WTC11 (cell line): Measurements from ENCODE around the gene CCL25. TPM values are rescaled to one million over a fixed set of nuclear protein-coding genes. Genes with fewer than 3 reads are reported as not detected.

ENCODE experiments used
- ATAC-seq: fragments of 200-7000 bp; cut with Tn5 transposase; 2 replicates; pipeline ENCODE4 v1.10.0; 2021; ENCODE audit warnings: mild to moderate bottlenecking, moderate library complexity
- CTCF ChIA-PET: fragments of 300-600 bp; sonication (Branson Sonifier 250); formaldehyde crosslinking; loops from one replicate; lab custom pipeline; 2021; ENCODE audit warnings: antibody characterized with exemption; lab: Charles Lee
- POLR2A ChIA-PET: fragments of 350-600 bp; sonication (Branson Sonifier 250); formaldehyde crosslinking; loops from one replicate; lab custom pipeline; 2021; ENCODE audit warnings: antibody characterized with exemption; lab: Charles Lee
- DNase-seq: peaks from one replicate; pipeline ENCODE4 v3.0.0; 2021; ENCODE audit warnings: low spot score
- H3K27ac Mint-ChIP-seq: 2 replicates; pipeline ENCODE4 v1.8.0; 2021; ENCODE audit warnings: mixed read lengths
- H3K27me3 Mint-ChIP-seq: 2 replicates; pipeline ENCODE4 v1.8.0; 2021; ENCODE audit warnings: low read depth, mild to moderate bottlenecking, moderate library complexity, mixed read lengths
- H3K36me3 Mint-ChIP-seq: 2 replicates; pipeline ENCODE4 v1.8.0; 2021; ENCODE audit warnings: mixed read lengths
- H3K4me1 Mint-ChIP-seq: 2 replicates; pipeline ENCODE4 v1.8.0; 2022; ENCODE audit warnings: mixed read lengths
- H3K4me3 Mint-ChIP-seq: 2 replicates; pipeline ENCODE4 v1.8.0; 2021; ENCODE audit warnings: mild to moderate bottlenecking, moderate library complexity, mixed read lengths
- H3K9me3 Mint-ChIP-seq: 2 replicates; pipeline ENCODE4 v1.8.0; 2021; ENCODE audit warnings: mixed read lengths
- ATF1 ChIP-seq: sonication (generic); formaldehyde crosslinking; IDR thresholded peaks from 2 replicates; pipeline ENCODE4 v1.8.1; 2023; ENCODE audit warnings: mild to moderate bottlenecking, moderate library complexity, missing genetic modification reagents
- FOXJ3 ChIP-seq: sonication (generic); formaldehyde crosslinking; IDR thresholded peaks from 2 replicates; pipeline ENCODE4 v1.9.0; 2021; ENCODE audit warnings: missing genetic modification reagents, mild to moderate bottlenecking, borderline replicate concordance
- GABPB1 ChIP-seq: sonication (generic); formaldehyde crosslinking; IDR thresholded peaks from 2 replicates; pipeline ENCODE4 v1.8.1; 2023; ENCODE audit warnings: mild to moderate bottlenecking, missing genetic modification reagents
- MXD4 ChIP-seq: fragments of 250-450 bp; sonication (Bioruptor Pico); IDR thresholded peaks from 2 replicates; pipeline ENCODE4 v1.8.0; 2021; ENCODE audit warnings: mild to moderate bottlenecking, moderate library complexity, borderline replicate concordance
- MYBL2 ChIP-seq: sonication (generic); formaldehyde crosslinking; IDR thresholded peaks from 2 replicates; pipeline ENCODE4 v1.8.1; 2023; ENCODE audit warnings: mild to moderate bottlenecking, moderate library complexity, missing genetic modification reagents
- ZBTB21 ChIP-seq: sonication (generic); formaldehyde crosslinking; IDR thresholded peaks from 2 replicates; pipeline ENCODE4 v1.8.1; 2023; ENCODE audit warnings: mild to moderate bottlenecking, missing genetic modification reagents, borderline replicate concordance
- ZNF138 ChIP-seq: sonication (generic); formaldehyde crosslinking; conservative IDR thresholded peaks from 2 replicates; pipeline ENCODE4 v1.8.1; 2022; ENCODE audit warnings: mild to moderate bottlenecking, moderate library complexity, missing genetic modification reagents
- ZNF232 ChIP-seq: sonication (generic); formaldehyde crosslinking; IDR thresholded peaks from 2 replicates; pipeline ENCODE4 v1.8.0; 2022; ENCODE audit warnings: mild to moderate bottlenecking, missing genetic modification reagents
- ZNF263 ChIP-seq: sonication (generic); formaldehyde crosslinking; IDR thresholded peaks from 2 replicates; pipeline ENCODE4 v1.8.1; 2022; ENCODE audit warnings: low read depth, mild to moderate bottlenecking, moderate library complexity, missing genetic modification reagents
- ZNF396 ChIP-seq: fragments of 250-450 bp; sonication (Bioruptor Pico); IDR thresholded peaks from 2 replicates; pipeline ENCODE4 v1.8.0; 2021; ENCODE audit warnings: mild to moderate bottlenecking, moderate library complexity, borderline replicate concordance
- ZNF512 ChIP-seq: sonication (generic); formaldehyde crosslinking; IDR thresholded peaks from 2 replicates; pipeline ENCODE4 v1.8.1; 2022; ENCODE audit warnings: missing genetic modification reagents, borderline replicate concordance
- total RNA-seq: library from RNA; stranded (reverse); gene quantifications from 3 replicates; pipeline ENCODE4 v1.2.3, GENCODE V29; 2021
- TF ChIP-seq, protein P1 (sequence below): sonication (generic); formaldehyde crosslinking; IDR thresholded peaks from 2 replicates; pipeline ENCODE4 v1.8.1; 2022; ENCODE audit warnings: mild to moderate bottlenecking, missing genetic modification reagents, moderate library complexity, borderline replicate concordance
- TF ChIP-seq, protein P2 (sequence below): fragments of 250-450 bp; sonication (Bioruptor Pico); IDR thresholded peaks from 2 replicates; pipeline ENCODE4 v1.9.0; 2021; ENCODE audit warnings: mild to moderate bottlenecking
- TF ChIP-seq, protein P3 (sequence below): fragments of 250-450 bp; sonication (Bioruptor Pico); IDR thresholded peaks from 2 replicates; pipeline ENCODE4 v1.9.0; 2021; ENCODE audit warnings: moderate library complexity, mild to moderate bottlenecking, inconsistent platforms, borderline replicate concordance
- TF ChIP-seq, protein P4 (sequence below): sonication (generic); formaldehyde crosslinking; IDR thresholded peaks from 2 replicates; pipeline ENCODE4 v1.8.0; 2022; ENCODE audit warnings: mild to moderate bottlenecking, missing genetic modification reagents
- TF ChIP-seq, protein P5 (sequence below): sonication (generic); formaldehyde crosslinking; IDR thresholded peaks from 2 replicates; pipeline ENCODE4 v1.8.1; 2023; ENCODE audit warnings: mild to moderate bottlenecking, missing genetic modification reagents

The CCL25 gene
- total RNA-seq, 1 experiment from 2014 or later = not detected

DNA sequence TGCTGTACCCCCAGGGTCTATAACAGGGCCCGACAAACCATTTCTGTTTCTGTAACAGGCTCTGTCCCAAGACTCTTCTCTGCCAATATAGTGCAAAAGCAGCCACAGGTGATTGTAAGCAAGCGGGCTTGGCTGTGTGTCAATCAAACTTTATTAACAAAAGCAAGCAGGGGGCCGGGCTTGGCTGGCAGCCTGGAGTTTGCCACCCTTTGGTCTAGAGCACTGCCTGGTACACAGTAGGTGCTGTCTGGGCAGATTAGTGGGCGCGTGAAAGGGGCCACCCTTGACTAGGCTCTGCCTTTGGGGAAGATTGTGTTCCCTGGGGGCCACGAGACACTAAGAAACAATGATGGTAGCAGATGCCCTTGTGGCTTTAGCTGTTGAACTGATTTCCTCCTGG lies 27.4 kb downstream of the CCL25 start:
- Mint-ChIP-seq H3K27me3 (no peaks in the 10 kb centered on the region), H3K27ac (peak overlapping the region; percentile 27; the same call in 1 of the 2 replicates), H3K4me3 (no peak overlapping the region), H3K9me3 (peaks cover under 1% of the 10 kb centered on the region), H3K4me1 (peaks cover 4% of the 10 kb centered on the region; the same call in 1 of the 2 replicates), H3K36me3 (peaks cover 28% of the 10 kb centered on the region)
- POLR2A ChIA-PET = no interaction called here
- DNase-seq = no peak
- ATAC-seq = no peak
- no peak for TF ChIP-seq ZNF138 (CRISPR knock-in tag)
- TF ChIP-seq, protein P1, sequence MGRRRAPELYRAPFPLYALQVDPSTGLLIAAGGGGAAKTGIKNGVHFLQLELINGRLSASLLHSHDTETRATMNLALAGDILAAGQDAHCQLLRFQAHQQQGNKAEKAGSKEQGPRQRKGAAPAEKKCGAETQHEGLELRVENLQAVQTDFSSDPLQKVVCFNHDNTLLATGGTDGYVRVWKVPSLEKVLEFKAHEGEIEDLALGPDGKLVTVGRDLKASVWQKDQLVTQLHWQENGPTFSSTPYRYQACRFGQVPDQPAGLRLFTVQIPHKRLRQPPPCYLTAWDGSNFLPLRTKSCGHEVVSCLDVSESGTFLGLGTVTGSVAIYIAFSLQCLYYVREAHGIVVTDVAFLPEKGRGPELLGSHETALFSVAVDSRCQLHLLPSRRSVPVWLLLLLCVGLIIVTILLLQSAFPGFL = no peak
- no peak for TF ChIP-seq ATF1
- CTCF ChIA-PET = no interaction called here

DNA sequence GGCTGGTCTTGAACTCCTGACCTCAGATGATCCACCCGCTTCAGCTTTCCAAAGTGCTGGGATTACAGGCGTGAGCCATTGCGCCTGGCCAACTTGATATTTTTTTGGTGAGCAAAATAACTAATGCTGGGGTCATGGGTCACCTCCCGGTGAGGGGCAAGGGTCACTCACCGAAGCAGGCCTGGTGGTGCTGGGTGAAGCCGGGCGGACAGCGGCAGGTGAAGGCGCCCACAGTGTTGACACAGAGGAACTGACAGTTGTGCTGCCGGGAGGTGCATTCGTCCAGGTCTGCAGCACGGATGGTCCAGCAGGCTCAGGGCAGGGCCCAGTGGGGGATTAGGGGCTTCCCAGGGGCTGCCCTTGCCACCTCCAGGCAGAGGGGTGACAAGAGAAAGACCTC lies 28.3 kb downstream of the CCL25 start:
- H3K36me3 Mint-ChIP-seq = peaks cover 21% of the 10 kb centered on the region
- no peak for ATAC-seq
- TF ChIP-seq, protein P2, sequence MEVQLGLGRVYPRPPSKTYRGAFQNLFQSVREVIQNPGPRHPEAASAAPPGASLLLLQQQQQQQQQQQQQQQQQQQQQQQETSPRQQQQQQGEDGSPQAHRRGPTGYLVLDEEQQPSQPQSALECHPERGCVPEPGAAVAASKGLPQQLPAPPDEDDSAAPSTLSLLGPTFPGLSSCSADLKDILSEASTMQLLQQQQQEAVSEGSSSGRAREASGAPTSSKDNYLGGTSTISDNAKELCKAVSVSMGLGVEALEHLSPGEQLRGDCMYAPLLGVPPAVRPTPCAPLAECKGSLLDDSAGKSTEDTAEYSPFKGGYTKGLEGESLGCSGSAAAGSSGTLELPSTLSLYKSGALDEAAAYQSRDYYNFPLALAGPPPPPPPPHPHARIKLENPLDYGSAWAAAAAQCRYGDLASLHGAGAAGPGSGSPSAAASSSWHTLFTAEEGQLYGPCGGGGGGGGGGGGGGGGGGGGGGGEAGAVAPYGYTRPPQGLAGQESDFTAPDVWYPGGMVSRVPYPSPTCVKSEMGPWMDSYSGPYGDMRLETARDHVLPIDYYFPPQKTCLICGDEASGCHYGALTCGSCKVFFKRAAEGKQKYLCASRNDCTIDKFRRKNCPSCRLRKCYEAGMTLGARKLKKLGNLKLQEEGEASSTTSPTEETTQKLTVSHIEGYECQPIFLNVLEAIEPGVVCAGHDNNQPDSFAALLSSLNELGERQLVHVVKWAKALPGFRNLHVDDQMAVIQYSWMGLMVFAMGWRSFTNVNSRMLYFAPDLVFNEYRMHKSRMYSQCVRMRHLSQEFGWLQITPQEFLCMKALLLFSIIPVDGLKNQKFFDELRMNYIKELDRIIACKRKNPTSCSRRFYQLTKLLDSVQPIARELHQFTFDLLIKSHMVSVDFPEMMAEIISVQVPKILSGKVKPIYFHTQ (CRISPR knock-in tag) = no peak
- TF ChIP-seq, protein P3, sequence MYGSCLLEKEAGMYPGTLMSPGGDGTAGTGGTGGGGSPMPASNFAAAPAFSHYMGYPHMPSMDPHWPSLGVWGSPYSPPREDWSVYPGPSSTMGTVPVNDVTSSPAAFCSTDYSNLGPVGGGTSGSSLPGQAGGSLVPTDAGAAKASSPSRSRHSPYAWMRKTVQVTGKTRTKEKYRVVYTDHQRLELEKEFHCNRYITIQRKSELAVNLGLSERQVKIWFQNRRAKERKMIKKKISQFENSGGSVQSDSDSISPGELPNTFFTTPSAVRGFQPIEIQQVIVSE (CRISPR knock-in tag) = no peak
- TF ChIP-seq ZNF396 = no peak
- TF ChIP-seq MYBL2 (CRISPR knock-in tag) = no peak
- no peak for TF ChIP-seq ZBTB21
- no peak for TF ChIP-seq ZNF263 (CRISPR knock-in tag)
- no peak for TF ChIP-seq FOXJ3 (CRISPR knock-in tag)
- TF ChIP-seq GABPB1 = no peak
- TF ChIP-seq MXD4 (CRISPR knock-in tag) = no peak
- TF ChIP-seq ZNF232 (CRISPR knock-in tag) = no peak
- TF ChIP-seq, protein P4, sequence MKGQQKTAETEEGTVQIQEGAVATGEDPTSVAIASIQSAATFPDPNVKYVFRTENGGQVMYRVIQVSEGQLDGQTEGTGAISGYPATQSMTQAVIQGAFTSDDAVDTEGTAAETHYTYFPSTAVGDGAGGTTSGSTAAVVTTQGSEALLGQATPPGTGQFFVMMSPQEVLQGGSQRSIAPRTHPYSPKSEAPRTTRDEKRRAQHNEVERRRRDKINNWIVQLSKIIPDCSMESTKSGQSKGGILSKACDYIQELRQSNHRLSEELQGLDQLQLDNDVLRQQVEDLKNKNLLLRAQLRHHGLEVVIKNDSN = no peak
- ChIA-PET POLR2A (no interaction called here), CTCF (no interaction called here)
- H3K4me1 Mint-ChIP-seq = peaks cover 4% of the 10 kb centered on the region; the same call in 1 of the 2 replicates
- peak overlapping the region; percentile 27 for H3K27ac Mint-ChIP-seq
- no peaks in the 10 kb centered on the region for H3K27me3 Mint-ChIP-seq
- H3K4me3 Mint-ChIP-seq = no peak overlapping the region
- H3K9me3 Mint-ChIP-seq = no peaks in the 10 kb centered on the region
- DNase-seq = no peak

GRCh38 chr19:8081569-8082550 lies 29.3 kb downstream of the CCL25 start:
- no peak for ATAC-seq
- no peak overlapping the region for H3K4me3 Mint-ChIP-seq
- POLR2A ChIA-PET = no interaction called here

More at GRCh38 chr19:8081569-8082550, 29.3 kb downstream of the CCL25 start:
- CTCF ChIA-PET = no interaction called here
- no peak for DNase-seq
- Mint-ChIP-seq H3K27ac (peak overlapping the region; percentile 14; the same call in 1 of the 2 replicates), H3K9me3 (no peaks in the 10 kb centered on the region), H3K36me3 (peaks cover 19% of the 10 kb centered on the region), H3K4me1 (peaks cover 4% of the 10 kb centered on the region; the same call in 1 of the 2 replicates), H3K27me3 (no peaks in the 10 kb centered on the region)
- TF ChIP-seq, protein P5, sequence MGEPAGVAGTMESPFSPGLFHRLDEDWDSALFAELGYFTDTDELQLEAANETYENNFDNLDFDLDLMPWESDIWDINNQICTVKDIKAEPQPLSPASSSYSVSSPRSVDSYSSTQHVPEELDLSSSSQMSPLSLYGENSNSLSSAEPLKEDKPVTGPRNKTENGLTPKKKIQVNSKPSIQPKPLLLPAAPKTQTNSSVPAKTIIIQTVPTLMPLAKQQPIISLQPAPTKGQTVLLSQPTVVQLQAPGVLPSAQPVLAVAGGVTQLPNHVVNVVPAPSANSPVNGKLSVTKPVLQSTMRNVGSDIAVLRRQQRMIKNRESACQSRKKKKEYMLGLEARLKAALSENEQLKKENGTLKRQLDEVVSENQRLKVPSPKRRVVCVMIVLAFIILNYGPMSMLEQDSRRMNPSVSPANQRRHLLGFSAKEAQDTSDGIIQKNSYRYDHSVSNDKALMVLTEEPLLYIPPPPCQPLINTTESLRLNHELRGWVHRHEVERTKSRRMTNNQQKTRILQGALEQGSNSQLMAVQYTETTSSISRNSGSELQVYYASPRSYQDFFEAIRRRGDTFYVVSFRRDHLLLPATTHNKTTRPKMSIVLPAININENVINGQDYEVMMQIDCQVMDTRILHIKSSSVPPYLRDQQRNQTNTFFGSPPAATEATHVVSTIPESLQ = no peak
- TF ChIP-seq GABPB1 (peak; percentile 53; the same call in 1 of the 2 replicates), ZNF512 (CRISPR knock-in tag) (0 out of 2 replicates have a peak, but pooled peaks have one; percentile 61)
